AG10803 (cell line): ENCODE data around the gene ZNF554.

ENCODE experiments used
- DNase-seq: peaks from one replicate; pipeline ENCODE4 v3.0.0; 2010; ENCODE audit warnings: low read depth
- H3K4me3 ChIP-seq: 2 replicates; pipeline ENCODE4 v1.5.1; 2011; ENCODE audit warnings: mild to moderate bottlenecking, low read length, control low read depth
- CTCF ChIP-seq: conservative IDR thresholded peaks from 2 replicates; pipeline ENCODE4 v1.5.1; 2011; ENCODE audit warnings: mild to moderate bottlenecking, low read length, control low read depth, inconsistent platforms

Gene ZNF554

GRCh38 chr19:2804156-2805004 is 15.3 kb upstream of the ZNF554 start:
- DNase-seq: no peak
- no peak overlapping the region for H3K4me3 ChIP-seq
- TF ChIP-seq CTCF: no peak

- no peak for DNase-seq
- no peak for TF ChIP-seq CTCF
- H3K4me3 ChIP-seq: no peak overlapping the region
Measured at GRCh38 chr19:2805261-2805900, 14.3 kb upstream of the ZNF554 start.

GRCh38 chr19:2805991-2806649 is 13.5 kb upstream of the ZNF554 start:
- DNase-seq: no peak
- H3K4me3 ChIP-seq: no peak overlapping the region

GRCh38 chr19:2806736-2807378 is 12.8 kb upstream of the ZNF554 start:
- no peak for TF ChIP-seq CTCF
- no peak for DNase-seq
- H3K4me3 ChIP-seq: no peak overlapping the region

More at GRCh38 chr19:2805991-2806649, 13.5 kb upstream of the ZNF554 start:
- TF ChIP-seq CTCF: no peak

GRCh38 chr19:2807379-2808128 is 12.1 kb upstream of the ZNF554 start:
- no peak for DNase-seq
- no peak for TF ChIP-seq CTCF
- no peak overlapping the region for H3K4me3 ChIP-seq

GRCh38 chr19:2808129-2808941 is 11.3 kb upstream of the ZNF554 start:
- no peak for DNase-seq
- TF ChIP-seq CTCF: no peak

More at GRCh38 chr19:2808129-2808941, 11.3 kb upstream of the ZNF554 start:
- no peak overlapping the region for H3K4me3 ChIP-seq
